Left renal pelvis (tissue), 4 donors: ENCODE measurements around the gene TAS1R3. TPM values are rescaled to one million over a fixed set of nuclear protein-coding genes. Genes with fewer than 3 reads are reported as not detected.
"Not testable (repeated sequence)": the region's sequence is repeated elsewhere in the genome, so short reads cannot be mapped to it uniquely, and the experiment has no call there.

Experiments
- DNase-seq, 4 donors: peaks; one replicate each; pipeline ENCODE4 v3.0.0-alpha.2; 2013; ENCODE audit warnings: low read depth in 4 of 4, low spot score in 3 of 4
- polyA plus RNA-seq, 4 donors: library from polyadenylated mRNA; unstranded; fragments of 120-200 nt; gene quantifications; one replicate each; pipeline ENCODE4 v1.2.1, GENCODE V29; 2013; ENCODE audit not compliant: insufficient read length in 4 of 4

TAS1R3 gene
- polyA plus RNA-seq, 4 donors: 0.24 to 0.45 (median 0.37) TPM

DNA sequence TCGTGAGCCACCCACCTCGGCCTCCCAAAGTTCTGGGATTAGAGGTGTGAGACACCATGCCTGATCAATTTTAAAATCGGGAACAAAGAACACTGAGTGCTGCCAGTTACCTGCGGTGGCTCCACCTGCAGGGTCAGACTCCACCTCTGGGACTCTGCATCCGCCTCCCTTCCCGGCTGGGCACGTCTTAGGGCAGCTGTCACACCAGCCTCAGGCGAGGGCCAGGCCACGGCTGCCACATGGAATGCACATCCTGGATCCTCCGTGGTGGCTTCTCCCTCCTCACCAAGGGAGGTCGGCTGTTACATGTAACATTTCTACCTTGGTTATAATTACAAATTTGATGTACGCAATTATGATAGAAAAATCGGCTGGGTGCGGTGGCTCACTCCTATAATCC lies 33.2 kb downstream of the TAS1R3 start:
- DNase-seq: no peak

DNA sequence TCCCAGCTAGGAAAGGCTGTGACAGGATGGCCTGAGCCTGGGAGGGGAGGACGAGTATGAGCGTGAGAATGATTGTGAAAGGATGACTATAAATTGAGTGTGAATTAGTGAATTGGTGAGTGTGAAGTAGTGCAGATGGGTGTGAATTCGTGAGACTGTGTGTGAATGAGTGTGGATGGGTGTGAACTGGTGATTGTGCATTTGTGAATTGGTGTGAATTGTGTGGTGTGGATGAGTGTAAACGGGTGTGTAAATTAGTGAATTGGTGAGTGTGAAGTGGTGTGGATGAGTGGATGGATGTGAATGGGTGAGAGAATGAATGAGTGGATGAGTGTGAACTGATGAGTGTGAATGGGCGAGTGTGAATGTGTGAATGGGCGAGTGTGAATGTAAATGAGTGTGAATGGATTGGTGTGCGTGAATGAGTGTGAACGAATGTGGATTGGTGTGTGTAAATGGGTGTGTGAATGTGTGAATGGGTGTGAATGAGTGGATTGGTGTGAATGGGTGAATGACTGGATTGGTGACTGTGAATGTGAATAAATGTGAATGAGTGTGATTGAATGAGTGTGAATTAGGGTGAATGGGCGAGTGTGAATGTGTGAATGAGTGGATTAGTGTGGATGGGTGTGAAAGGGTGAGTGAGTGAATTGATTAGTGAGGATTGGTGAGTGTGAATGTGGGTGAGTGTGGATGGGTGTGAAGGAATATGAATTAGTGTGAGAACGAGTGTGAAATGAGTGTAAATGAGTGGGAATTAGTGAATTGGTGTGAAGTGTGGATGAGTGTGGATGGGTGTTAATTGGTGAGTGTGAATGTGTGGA lies 35.0 kb downstream of the TAS1R3 start:
- no peak for DNase-seq

GRCh38 chr1:1366699-1367066 lies 35.6 kb downstream of the TAS1R3 start:
- no peak for DNase-seq

GRCh38 chr1:1367315-1367714 lies 36.2 kb downstream of the TAS1R3 start:
- no peak for DNase-seq

GRCh38 chr1:1370094-1370493 lies 39.0 kb downstream of the TAS1R3 start:
- DNase-seq: not testable (repeated sequence)

GRCh38 chr1:1370771-1371300 lies 39.8 kb downstream of the TAS1R3 start:
- no peak for DNase-seq

DNA sequence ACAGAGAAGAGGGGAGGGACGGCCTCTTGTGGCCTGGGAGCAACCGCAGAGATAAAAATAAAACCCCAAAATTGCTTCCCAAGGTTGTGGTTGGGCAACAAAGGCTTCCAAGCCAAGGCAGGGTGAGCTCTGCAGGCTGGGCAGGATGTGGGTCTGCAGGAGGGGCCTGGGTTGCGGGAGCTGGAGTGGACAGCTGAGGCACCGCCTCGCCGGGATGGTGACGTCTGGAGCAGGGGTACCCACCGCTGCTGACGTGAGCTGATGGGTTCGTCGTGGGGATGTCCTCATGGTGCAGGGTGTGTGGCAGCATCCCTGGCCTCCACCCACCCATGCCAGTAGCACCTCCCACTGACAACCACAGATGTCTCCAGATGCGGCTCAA lies 40.3 kb downstream of the TAS1R3 start:
- no peak for DNase-seq

DNA sequence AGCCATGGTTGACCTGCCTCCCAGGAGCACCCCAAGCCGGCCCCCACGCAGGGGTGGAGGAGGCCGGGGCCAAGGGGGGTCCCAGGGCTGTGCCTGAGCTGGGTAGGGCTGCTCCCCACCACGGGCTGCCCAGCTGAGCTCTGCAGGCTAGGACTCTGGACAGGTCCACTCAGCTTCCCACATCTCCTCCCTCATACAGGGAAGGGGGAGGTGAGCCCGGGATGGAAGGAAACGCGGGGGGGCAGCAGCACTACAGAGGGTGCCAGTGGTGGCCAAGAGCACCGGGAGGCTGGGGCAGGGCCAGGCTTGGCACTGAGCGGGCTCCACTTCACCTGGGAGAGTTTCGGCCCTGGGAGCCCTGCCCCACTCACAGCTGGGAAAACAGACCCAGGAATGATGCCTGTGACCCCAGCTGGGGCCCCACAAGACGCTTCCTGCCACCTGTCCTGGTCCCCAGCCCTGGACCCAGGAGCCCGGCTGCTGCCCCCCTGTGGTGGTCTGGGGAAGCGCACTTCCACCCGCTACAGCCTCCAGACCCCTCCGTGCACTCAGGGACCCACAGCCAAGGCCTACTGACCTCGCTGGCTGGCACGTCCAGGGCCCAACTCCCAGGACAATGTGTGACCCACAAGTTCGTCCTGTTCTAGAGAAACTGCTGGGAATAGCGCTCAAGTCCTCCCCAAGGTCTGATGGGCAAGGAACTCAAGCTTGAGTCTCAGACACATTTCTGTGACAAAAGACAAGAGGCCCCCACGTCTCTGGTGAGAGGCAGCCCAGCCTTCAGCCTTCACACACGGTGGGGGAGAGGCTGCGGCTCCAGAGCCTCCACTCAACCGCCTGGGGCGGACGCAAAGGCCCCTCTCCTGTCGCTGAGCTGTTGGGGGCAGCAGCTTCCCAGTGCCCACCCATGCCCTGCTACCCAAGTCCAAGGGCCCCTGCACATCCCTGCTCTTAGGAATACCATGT lies 40.9 kb downstream of the TAS1R3 start:
- DNase-seq: no peak

- DNase-seq: no peak
These were observed 42.2 kb downstream of the TAS1R3 start for GRCh38 chr1:1373051-1373814.

DNA sequence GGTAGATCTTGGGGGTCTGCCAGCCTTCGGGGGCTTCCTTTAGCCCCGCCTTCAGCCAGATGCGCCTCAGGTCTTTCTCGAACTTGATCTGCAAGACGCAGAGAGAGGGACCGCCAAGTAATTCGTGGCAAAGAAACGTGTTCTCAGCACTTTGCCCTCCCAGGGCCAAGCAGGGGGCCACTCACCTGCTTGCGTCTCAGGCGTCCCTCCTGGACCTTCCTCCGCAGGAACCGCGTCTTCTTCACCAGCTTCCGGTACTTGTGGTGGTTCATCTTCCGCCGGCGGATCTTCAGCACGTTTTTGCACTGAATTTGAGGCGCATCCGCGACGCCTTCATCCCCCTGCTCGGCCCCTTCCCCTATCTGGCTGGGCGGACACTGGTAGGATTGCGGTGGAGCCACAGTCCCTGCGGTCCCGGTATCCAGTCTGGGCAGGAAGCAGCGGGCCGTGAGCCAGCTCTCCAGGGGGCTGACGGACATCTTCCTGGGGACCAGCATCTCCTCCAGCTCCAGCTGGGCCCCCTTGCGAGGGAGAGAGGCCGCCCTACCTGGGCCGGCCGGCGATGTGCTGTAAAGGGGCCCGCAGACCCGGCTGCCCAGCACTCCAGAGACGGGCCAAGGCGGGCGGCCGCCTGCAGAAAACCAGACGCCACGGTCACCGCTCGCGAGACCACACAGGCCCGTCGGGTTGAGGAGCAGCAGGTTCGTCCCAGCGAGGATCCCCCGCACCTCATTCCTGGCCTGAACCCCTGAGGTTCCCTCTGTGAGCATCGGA lies 42.9 kb downstream of the TAS1R3 start:
- DNase-seq: no peak

GRCh38 chr1:1374589-1374928 lies 43.5 kb downstream of the TAS1R3 start:
- no peak for DNase-seq

GRCh38 chr1:1374929-1375662 lies 44.0 kb downstream of the TAS1R3 start, which contains the start of gene AURKAIP1:
Gene AURKAIP1 (minus strand): TSS chr1:1375207. CDS start chr1:1374756, 451 bp downstream.
- DNase-seq: peak; percentile 99 to 100 (median 100)

- no peak for DNase-seq
These were observed 45.6 kb downstream of the TAS1R3 start for GRCh38 chr1:1376551-1377226.

GRCh38 chr1:1377540-1378205 lies 46.6 kb downstream of the TAS1R3 start:
- no peak for DNase-seq

- no peak for DNase-seq
These were observed 49.8 kb downstream of the TAS1R3 start for GRCh38 chr1:1380860-1381259.

- DNase-seq: no peak
These were observed 50.2 kb downstream of the TAS1R3 start for GRCh38 chr1:1381294-1381693.
